Tibial nerve (tissue), 3 donors: ENCODE data around the gene TLX1.

Source experiments
- CTCF ChIP-seq, 5 experiments: fragments of 200-600 bp in 3 of 5; fragments of 450-650 bp in 2 of 5; sonication (generic) in 3 of 5; IDR thresholded peaks; one replicate each; pipeline ENCODE4 v1.5.1; 2016 to 2019; ENCODE audit warnings: antibody characterized with exemption in 5 of 5, mild to moderate bottlenecking in 3 of 5, moderate library complexity in 2 of 5
- POLR2A ChIP-seq, 2 donors: fragments of 450-650 bp; IDR thresholded peaks; one replicate each; pipeline ENCODE4 v1.6.1; 2017; ENCODE audit warnings: antibody characterized with exemption in 2 of 2, mild to moderate bottlenecking in 2 of 2, moderate library complexity in 2 of 2

GRCh38 chr10:101122270-101123084 lies 8.6 kb upstream of the TLX1 start:
- no peak for TF ChIP-seq CTCF (IDR thresholded peaks at IDR 0.05)
- no peak for TF ChIP-seq POLR2A (IDR thresholded peaks at IDR 0.05)
